ENCODE data around the gene GUCA2B.

Gene GUCA2B

GRCh38 chr1:42144711-42145388 is 8.4 kb upstream of the GUCA2B start:
- no peak overlapping the region for H4K91ac ChIP-seq (ENCODE audit: low read depth, low read length, poor library complexity)
- no CpG with 5 or more reads among the region's 12 CpGs for WGBS, 2 donors (ENCODE audit: extremely low coverage in 2 of 2, insufficient read length in 2 of 2, insufficient replicate concordance in 1 of 2)
- no peaks in the 10 kb centered on the region for H3K9me3 ChIP-seq (replicated peaks in 1 of 2; ENCODE audit: control insufficient read depth in 2 of 2, insufficient read depth in 1 of 2, low read depth in 1 of 2, low read length in 2 of 2)
- H4K8ac ChIP-seq (ENCODE audit: low read depth, low read length), result no peak overlapping the region
- no peak overlapping the region for H2BK12ac ChIP-seq (ENCODE audit: low read length)
- H2BK120ac ChIP-seq (ENCODE audit: low read depth, low read length), result no peak overlapping the region
- H3K4me1 ChIP-seq (ENCODE audit: control insufficient read depth in 2 of 2, insufficient read depth in 1 of 2, low read depth in 1 of 2, low read length in 2 of 2), result peaks cover 0 to 2% of the 10 kb centered on the region in 2 donors
- H3K36me3 ChIP-seq (replicated peaks in 1 of 2; ENCODE audit: control insufficient read depth in 2 of 2, insufficient read depth in 2 of 2, low read length in 2 of 2), result no peaks in the 10 kb centered on the region
- H3K4ac ChIP-seq (ENCODE audit: low read length), result no peak overlapping the region
- H3K23ac ChIP-seq (ENCODE audit: low read depth, low read length, poor library complexity), result no peak overlapping the region
- no peak overlapping the region for H3K18ac ChIP-seq (ENCODE audit: low read length)
- H3K4me2 ChIP-seq (ENCODE audit: insufficient read depth, low read length, poor library complexity, severe bottlenecking), result no peak overlapping the region
- no peak overlapping the region for H2BK5ac ChIP-seq (ENCODE audit: low read length)
- H3K27ac ChIP-seq (replicated peaks; ENCODE audit: low read length), result no peak overlapping the region
- peak overlapping the region; percentile 15 for H2AK5ac ChIP-seq (ENCODE audit: low read depth, low read length)
- H2AFZ ChIP-seq (ENCODE audit: low read length), result no peak overlapping the region
- no peak overlapping the region for H3K9ac ChIP-seq (ENCODE audit: low read depth, low read length, poor library complexity)
- DNase-seq (ENCODE audit: low spot score), result no peak
- peak overlapping the region; percentile 10 for H2BK15ac ChIP-seq (ENCODE audit: low read length)
- no peak overlapping the region for H3K4me3 ChIP-seq (ENCODE audit: low read length in 2 of 2)
- H3K27me3 ChIP-seq (ENCODE audit: control insufficient read depth in 3 of 3, insufficient read depth in 3 of 3, low read depth in 1 of 3, low read length in 3 of 3), result peaks cover 0 to 12% (median 0%) of the 10 kb centered on the region in 3 experiments
- no peak overlapping the region for H3K14ac ChIP-seq (ENCODE audit: low read length)
- no peaks in the 10 kb centered on the region for H3K79me1 ChIP-seq (ENCODE audit: low read depth, low read length)

DNA sequence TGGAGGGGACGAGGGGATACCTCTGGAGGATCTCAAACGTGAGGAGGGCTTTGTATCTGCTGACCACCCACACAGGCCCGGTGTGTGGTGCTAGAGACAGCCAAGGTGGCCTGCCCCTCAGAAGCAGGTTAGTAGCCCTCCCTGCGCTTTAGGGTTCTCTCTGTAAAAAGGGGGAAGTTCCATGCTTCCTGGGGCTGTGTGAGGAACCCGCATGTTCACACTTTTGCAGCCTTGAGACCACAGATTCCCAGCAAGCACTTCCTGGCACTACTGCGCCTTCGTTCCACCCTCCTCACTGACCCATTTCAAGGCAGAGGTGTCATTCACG is 7.9 kb upstream of the GUCA2B start:
- Histone ChIP-seq H2BK5ac (ENCODE audit: low read length) (peak overlapping the region; percentile 16), H3K4ac (ENCODE audit: low read length) (no peak overlapping the region), H4K8ac (ENCODE audit: low read depth, low read length) (no peak overlapping the region), H3K27ac (replicated peaks; ENCODE audit: low read length) (no peak overlapping the region), H2BK12ac (ENCODE audit: low read length) (no peak overlapping the region), H3K4me1 (ENCODE audit: control insufficient read depth in 2 of 2, insufficient read depth in 1 of 2, low read depth in 1 of 2, low read length in 2 of 2) (peaks cover 0 to 2% of the 10 kb centered on the region in 2 donors), H2AFZ (ENCODE audit: low read length) (no peak overlapping the region), H2AK5ac (ENCODE audit: low read depth, low read length) (peak overlapping the region; percentile 15), H3K36me3 (replicated peaks in 1 of 2; ENCODE audit: control insufficient read depth in 2 of 2, insufficient read depth in 2 of 2, low read length in 2 of 2) (no peaks in the 10 kb centered on the region), H3K79me1 (ENCODE audit: low read depth, low read length) (no peaks in the 10 kb centered on the region), H3K9ac (ENCODE audit: low read depth, low read length, poor library complexity) (no peak overlapping the region), H3K27me3 (ENCODE audit: control insufficient read depth in 3 of 3, insufficient read depth in 3 of 3, low read depth in 1 of 3, low read length in 3 of 3) (peaks cover 0 to 12% (median 0%) of the 10 kb centered on the region in 3 experiments), H3K14ac (ENCODE audit: low read length) (no peak overlapping the region), H3K4me3 (ENCODE audit: low read length in 2 of 2) (no peak overlapping the region), H3K9me3 (replicated peaks in 1 of 2; ENCODE audit: control insufficient read depth in 2 of 2, insufficient read depth in 1 of 2, low read depth in 1 of 2, low read length in 2 of 2) (no peaks in the 10 kb centered on the region), H2BK120ac (ENCODE audit: low read depth, low read length) (no peak overlapping the region), H3K18ac (ENCODE audit: low read length) (peak overlapping the region; percentile 46), H3K23ac (ENCODE audit: low read depth, low read length, poor library complexity) (no peak overlapping the region), H2BK15ac (ENCODE audit: low read length) (peak overlapping the region; percentile 10), H3K4me2 (ENCODE audit: insufficient read depth, low read length, poor library complexity, severe bottlenecking) (no peak overlapping the region), H4K91ac (ENCODE audit: low read depth, low read length, poor library complexity) (no peak overlapping the region)
- DNase-seq (ENCODE audit: low spot score), result no peak
- no CpG with 5 or more reads among the region's 8 CpGs for WGBS, 2 donors (ENCODE audit: extremely low coverage in 2 of 2, insufficient read length in 2 of 2, insufficient replicate concordance in 1 of 2)

GRCh38 chr1:42145764-42146625 is 7.2 kb upstream of the GUCA2B start:
- Histone ChIP-seq H3K4me2 (ENCODE audit: insufficient read depth, low read length, poor library complexity, severe bottlenecking) (no peak overlapping the region), H3K36me3 (replicated peaks in 1 of 2; ENCODE audit: control insufficient read depth in 2 of 2, insufficient read depth in 2 of 2, low read length in 2 of 2) (no peaks in the 10 kb centered on the region), H3K4me3 (ENCODE audit: low read length in 2 of 2) (no peak overlapping the region), H2BK12ac (ENCODE audit: low read length) (no peak overlapping the region), H3K18ac (ENCODE audit: low read length) (peak overlapping the region; percentile 1), H3K27ac (replicated peaks; ENCODE audit: low read length) (no peak overlapping the region), H2BK15ac (ENCODE audit: low read length) (peak overlapping the region; percentile 10), H3K4ac (ENCODE audit: low read length) (no peak overlapping the region), H3K23ac (ENCODE audit: low read depth, low read length, poor library complexity) (no peak overlapping the region), H3K9ac (ENCODE audit: low read depth, low read length, poor library complexity) (peak overlapping the region; percentile 17), H2BK5ac (ENCODE audit: low read length) (peak overlapping the region; percentile 16), H3K4me1 (ENCODE audit: control insufficient read depth in 2 of 2, insufficient read depth in 1 of 2, low read depth in 1 of 2, low read length in 2 of 2) (peaks cover 0 to 2% of the 10 kb centered on the region in 2 donors), H4K8ac (ENCODE audit: low read depth, low read length) (no peak overlapping the region), H4K91ac (ENCODE audit: low read depth, low read length, poor library complexity) (no peak overlapping the region), H3K27me3 (ENCODE audit: control insufficient read depth in 3 of 3, insufficient read depth in 3 of 3, low read depth in 1 of 3, low read length in 3 of 3) (peaks cover 0 to 12% (median 0%) of the 10 kb centered on the region in 3 experiments), H3K79me1 (ENCODE audit: low read depth, low read length) (no peaks in the 10 kb centered on the region), H3K14ac (ENCODE audit: low read length) (no peak overlapping the region), H3K9me3 (replicated peaks in 1 of 2; ENCODE audit: control insufficient read depth in 2 of 2, insufficient read depth in 1 of 2, low read depth in 1 of 2, low read length in 2 of 2) (no peaks in the 10 kb centered on the region), H2AK5ac (ENCODE audit: low read depth, low read length) (peak overlapping the region; percentile 15), H2BK120ac (ENCODE audit: low read depth, low read length) (no peak overlapping the region), H2AFZ (ENCODE audit: low read length) (no peak overlapping the region)
- no peak for DNase-seq (ENCODE audit: low spot score)
- no CpG with 5 or more reads among the region's 41 CpGs for WGBS, 2 donors (ENCODE audit: extremely low coverage in 2 of 2, insufficient read length in 2 of 2, insufficient replicate concordance in 1 of 2)

DNA sequence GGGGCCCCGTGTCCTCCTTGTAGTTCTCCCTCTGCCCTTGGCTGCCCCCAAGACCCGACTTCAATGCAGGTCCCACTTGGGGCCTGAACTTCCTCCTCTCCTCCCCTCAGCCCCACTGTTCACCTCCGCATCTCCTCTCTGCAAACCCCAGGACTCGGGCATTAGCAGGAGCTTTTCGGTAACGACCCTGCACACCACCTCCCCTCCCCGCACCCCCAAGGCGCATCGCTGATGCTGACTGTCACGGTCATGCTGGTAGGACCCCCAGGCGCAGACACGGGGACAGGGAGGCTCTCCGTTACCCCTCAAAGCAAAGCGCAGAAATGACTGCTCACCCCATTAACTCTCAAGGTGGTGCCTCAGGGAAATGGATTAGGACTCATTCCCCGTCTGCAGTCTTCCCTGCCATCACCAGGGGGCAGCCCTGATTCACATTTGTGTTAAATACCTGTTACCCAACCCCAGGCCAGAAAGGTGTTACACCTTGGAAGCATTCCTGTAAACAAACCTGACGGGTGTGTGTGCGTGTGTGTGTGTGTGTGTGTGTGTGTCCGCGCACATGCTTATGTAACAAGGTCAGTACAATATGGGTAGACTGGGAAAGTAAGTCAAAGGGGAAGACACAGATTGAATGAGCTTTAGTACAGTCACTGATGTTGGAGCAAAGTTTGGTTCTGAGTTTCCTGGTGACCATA is 6.4 kb upstream of the GUCA2B start:
- Histone ChIP-seq H3K18ac (ENCODE audit: low read length) (no peak overlapping the region), H3K79me1 (ENCODE audit: low read depth, low read length) (no peaks in the 10 kb centered on the region), H3K27ac (replicated peaks; ENCODE audit: low read length) (no peak overlapping the region), H2BK15ac (ENCODE audit: low read length) (no peak overlapping the region), H3K23ac (ENCODE audit: low read depth, low read length, poor library complexity) (peak overlapping the region; percentile 0), H3K4me1 (ENCODE audit: control insufficient read depth in 2 of 2, insufficient read depth in 1 of 2, low read depth in 1 of 2, low read length in 2 of 2) (peaks cover 0 to 2% of the 10 kb centered on the region in 2 donors), H2AK5ac (ENCODE audit: low read depth, low read length) (no peak overlapping the region), H3K4ac (ENCODE audit: low read length) (no peak overlapping the region), H2AFZ (ENCODE audit: low read length) (no peak overlapping the region), H3K9ac (ENCODE audit: low read depth, low read length, poor library complexity) (no peak overlapping the region), H3K27me3 (ENCODE audit: control insufficient read depth in 3 of 3, insufficient read depth in 3 of 3, low read depth in 1 of 3, low read length in 3 of 3) (peaks cover 0 to 15% (median 0%) of the 10 kb centered on the region in 3 experiments), H4K8ac (ENCODE audit: low read depth, low read length) (no peak overlapping the region), H4K91ac (ENCODE audit: low read depth, low read length, poor library complexity) (no peak overlapping the region), H3K9me3 (replicated peaks in 1 of 2; ENCODE audit: control insufficient read depth in 2 of 2, insufficient read depth in 1 of 2, low read depth in 1 of 2, low read length in 2 of 2) (no peaks in the 10 kb centered on the region), H3K4me2 (ENCODE audit: insufficient read depth, low read length, poor library complexity, severe bottlenecking) (no peak overlapping the region), H3K14ac (ENCODE audit: low read length) (no peak overlapping the region), H2BK120ac (ENCODE audit: low read depth, low read length) (no peak overlapping the region), H2BK12ac (ENCODE audit: low read length) (no peak overlapping the region), H3K36me3 (replicated peaks in 1 of 2; ENCODE audit: control insufficient read depth in 2 of 2, insufficient read depth in 2 of 2, low read length in 2 of 2) (no peaks in the 10 kb centered on the region), H3K4me3 (ENCODE audit: low read length in 2 of 2) (no peak overlapping the region), H2BK5ac (ENCODE audit: low read length) (no peak overlapping the region)
- WGBS, 2 donors (ENCODE audit: extremely low coverage in 2 of 2, insufficient read length in 2 of 2, insufficient replicate concordance in 1 of 2), result no CpG with 5 or more reads among the region's 19 CpGs
- DNase-seq (ENCODE audit: low spot score), result peak; percentile 64

Measured in neuronal stem cell (in vitro differentiated cells).